ENCODE measurements around the gene SETD1B.
"Not testable (repeated sequence)": the region's sequence is repeated elsewhere in the genome, so short reads cannot be mapped to it uniquely, and the experiment has no call there.

The SETD1B gene

DNA sequence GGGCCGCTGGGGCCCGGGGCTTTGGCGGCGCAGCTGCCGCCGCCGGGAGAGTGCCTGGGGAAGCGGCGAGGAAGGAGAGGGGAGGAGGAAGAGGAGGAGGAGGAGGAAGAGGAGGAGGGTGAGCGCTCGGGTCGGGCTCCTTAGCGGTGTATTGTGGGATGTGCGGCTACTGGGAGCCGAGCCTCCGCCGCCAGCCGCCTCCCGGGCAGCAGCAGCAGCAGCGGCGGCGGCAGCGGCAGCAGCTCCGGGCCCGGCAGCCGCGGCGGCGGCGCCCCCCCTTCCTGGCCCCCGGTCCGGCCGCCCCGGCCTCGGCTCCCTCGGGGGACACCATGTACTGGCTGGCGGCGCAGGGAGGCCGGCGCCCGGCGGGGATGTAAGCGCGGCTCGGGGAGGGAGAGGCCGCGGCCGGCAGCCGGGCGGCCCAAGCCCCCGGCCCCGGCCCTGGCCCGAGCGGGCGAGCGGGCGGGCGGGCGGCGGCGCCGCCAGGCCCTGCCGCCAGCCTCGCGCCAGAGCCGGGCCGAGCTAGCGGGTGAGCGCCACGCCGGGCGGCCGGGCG lies at the start of gene SETD1B:
TSS of gene SETD1B (plus strand) at position 149 of the 556 bp plus-strand sequence. CDS start 729 bp downstream, outside the sequence.
- in situ Hi-C loops (cut with MboI; ENCODE audit: low sequenced_read_pairs), result no loop called here

DNA sequence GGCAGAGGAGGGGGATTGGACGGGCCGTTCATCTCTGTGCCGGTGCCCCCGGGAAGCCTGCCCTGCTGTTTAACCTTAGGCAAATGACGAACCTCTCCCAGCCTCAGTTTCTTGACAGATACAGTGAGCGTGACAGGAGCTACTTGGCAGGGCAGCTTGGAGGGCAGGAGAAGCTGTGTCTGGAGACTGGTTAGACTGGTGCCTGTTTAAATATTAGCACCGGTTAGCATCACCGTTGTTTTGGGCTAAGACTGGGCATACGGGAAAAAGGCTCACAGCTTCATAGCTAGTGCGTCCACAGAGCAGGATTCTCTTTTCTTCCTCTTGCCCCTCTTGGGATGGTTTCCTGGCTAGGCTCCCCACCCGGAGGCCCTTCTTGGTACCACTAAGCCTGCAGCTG lies 49.0 kb upstream of the SETD1B start:
- in situ Hi-C loops (cut with MboI; ENCODE audit: low sequenced_read_pairs), result no loop called here

DNA sequence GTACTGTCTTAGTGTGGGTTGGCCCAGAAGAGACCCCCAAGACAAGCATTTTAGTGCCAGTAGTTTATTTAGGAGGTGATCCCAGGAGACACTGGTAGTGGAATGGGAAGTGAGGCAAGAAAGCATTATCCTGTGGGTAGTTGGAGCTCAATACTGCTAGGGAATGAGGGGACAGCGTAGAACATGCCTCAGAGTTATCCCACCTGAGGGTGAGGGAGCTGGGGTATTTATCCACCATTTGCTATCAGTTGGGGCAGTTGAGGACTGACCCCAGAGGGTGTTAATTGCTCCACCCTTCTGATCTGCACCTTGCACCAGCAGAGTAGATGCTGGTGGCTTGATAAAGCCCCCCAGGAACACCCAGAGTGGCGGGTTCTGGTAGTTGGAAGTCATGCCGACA lies 48.2 kb upstream of the SETD1B start:
- in situ Hi-C loops (cut with MboI; ENCODE audit: low sequenced_read_pairs), result no loop called here

DNA sequence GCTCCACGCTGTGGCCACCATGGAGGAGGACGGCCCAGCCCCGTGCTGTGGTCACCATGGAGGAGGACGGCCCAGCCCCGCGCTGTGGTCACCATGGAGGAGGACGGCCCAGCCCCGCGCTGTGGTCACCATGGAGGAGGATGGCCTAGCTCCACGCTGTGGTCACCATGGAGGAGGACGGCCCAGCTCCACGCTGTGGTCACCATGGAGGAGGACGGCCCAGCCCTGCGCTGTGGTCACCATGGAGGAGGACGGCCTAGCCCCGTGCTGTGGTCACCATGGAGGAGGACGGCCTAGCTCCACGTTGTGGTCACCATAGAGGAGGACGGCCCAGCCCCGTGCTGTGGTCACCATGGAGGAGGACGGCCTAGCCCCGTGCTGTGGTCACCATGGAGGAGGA lies 45.3 kb upstream of the SETD1B start:
- in situ Hi-C loops (cut with MboI; ENCODE audit: low sequenced_read_pairs), result not testable (repeated sequence)

DNA sequence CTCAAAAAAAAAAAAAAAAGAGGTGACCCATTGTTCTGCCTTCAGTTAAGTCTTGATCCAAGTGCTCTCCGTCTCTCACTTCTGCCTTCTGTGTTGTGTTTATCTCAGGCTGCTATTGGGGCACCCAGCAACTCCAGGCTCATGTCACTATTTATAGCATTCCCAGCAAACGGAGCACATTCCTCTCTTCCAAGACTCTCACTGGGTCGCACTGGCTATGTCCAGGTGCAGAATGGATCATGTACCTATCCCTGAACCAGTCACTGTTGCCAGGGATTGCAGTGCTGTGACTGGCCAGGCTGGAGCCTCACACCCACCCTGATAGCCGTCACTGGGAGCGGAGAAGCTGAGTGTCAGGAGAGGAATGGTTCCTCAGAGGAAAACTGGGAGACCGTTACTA lies 41.5 kb upstream of the SETD1B start:
- in situ Hi-C loops (cut with MboI; ENCODE audit: low sequenced_read_pairs), result no loop called here

DNA sequence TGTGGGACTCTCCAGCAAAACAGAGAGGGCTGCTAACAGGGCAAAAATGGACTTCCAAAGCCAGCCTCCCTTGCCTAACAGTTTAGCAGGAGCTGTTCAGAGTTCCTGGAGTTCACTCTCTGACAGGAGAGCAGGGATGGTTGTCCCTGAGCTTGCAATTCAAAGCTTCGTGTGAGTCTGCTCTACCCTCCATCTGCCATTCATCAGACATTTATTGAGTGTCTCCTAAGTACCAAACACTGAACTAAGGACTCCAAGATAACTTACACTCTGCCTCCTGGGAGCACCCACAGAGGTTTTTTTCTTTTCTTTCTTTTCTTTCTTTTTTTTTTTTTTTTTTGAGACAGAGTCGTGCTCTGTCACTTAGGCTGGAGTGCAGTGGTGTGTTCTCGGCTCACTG lies 39.0 kb upstream of the SETD1B start:
- in situ Hi-C loops (cut with MboI; ENCODE audit: low sequenced_read_pairs), result loop anchor here (5.0 kb wide), 1 partner anchor 73 kb away; no protein-coding TSS in a partner anchor

DNA sequence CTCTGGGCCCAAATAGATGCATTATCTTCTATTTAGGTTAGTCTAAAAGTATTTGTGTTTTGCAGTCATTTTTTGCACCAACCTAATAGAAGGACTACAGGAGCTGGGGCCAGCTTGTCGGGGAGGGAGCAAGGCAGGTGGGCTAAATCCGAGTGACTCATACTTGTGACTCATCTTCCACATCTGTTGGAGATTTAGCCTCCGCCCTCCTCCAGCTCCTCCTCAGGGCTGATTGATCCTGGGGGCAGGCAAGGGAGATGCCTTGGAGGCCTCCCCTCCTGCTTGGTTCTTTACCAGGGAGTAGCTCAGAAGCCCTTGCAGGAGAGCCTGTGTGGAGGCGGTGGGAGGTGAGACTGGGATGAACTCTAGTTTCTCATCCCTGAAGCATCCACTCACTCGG lies 38.2 kb upstream of the SETD1B start:
- in situ Hi-C loops (cut with MboI; ENCODE audit: low sequenced_read_pairs), result loop anchor here (5.0 kb wide), 1 partner anchor 73 kb away; no protein-coding TSS in a partner anchor

DNA sequence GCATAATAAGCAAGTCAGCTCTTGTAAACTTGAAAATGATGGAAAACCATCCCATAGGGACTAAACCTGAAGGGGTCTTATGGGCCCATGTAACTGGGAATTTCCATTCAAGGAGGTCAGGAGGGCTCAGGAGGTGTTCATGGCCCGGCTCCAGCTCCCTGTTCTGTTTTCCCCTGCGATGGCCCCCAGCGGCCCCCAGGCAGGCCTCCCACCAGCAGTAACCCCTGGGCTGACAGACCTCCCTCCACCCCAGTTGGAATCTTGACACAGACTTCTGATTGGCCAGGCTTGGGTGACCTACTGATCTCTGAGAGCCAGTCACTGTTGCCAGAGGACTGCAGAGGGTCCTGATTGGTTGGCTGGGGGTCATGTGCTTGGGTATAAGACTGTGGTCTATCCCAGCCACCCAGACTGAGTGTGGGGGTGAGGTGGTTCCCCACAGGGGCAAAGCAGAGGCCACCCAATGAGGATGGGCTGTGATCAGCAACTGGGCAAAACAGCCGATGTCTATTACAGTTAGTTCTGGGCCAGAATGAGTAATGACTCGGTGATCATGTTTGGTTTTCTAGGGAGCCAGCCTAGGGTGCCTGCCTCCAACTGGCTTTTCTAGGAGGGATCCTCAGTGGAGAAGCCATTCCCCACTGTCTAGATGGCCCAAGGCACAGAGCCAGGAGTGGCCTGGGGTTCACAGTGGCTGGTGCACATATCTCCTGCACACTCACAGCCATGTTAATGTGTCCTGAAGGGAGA lies 37.3 kb upstream of the SETD1B start:
- in situ Hi-C loops (cut with MboI; ENCODE audit: low sequenced_read_pairs), result loop anchor here (5.0 kb wide), 1 partner anchor 74 kb away; no protein-coding TSS in a partner anchor

DNA sequence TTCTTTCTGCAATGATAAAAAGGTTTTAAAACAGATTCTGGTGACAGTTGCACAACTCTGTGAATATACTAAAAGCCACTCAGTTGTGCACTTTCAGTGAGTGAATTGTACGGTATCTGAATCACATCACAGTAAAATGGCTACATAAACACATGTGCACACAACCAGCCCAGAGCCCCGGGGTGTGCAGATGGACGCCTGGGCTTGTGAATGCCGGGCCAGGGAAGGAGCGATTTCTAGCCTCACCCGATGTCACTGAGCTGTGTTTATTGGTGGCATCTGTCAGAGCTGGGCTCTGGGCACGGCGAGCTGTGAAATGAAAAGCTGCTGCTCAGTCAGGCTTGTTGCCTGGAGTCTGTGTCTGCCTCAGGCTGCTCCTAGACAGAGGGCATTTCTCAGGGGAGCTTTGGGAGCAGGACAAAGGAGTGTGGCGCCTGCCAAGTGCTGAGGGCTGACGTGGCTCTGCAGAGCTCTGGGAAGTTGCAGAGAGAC lies 36.2 kb upstream of the SETD1B start:
- in situ Hi-C loops (cut with MboI; ENCODE audit: low sequenced_read_pairs), result loop anchor here (5.0 kb wide), 1 partner anchor 75 kb away; no protein-coding TSS in a partner anchor

DNA sequence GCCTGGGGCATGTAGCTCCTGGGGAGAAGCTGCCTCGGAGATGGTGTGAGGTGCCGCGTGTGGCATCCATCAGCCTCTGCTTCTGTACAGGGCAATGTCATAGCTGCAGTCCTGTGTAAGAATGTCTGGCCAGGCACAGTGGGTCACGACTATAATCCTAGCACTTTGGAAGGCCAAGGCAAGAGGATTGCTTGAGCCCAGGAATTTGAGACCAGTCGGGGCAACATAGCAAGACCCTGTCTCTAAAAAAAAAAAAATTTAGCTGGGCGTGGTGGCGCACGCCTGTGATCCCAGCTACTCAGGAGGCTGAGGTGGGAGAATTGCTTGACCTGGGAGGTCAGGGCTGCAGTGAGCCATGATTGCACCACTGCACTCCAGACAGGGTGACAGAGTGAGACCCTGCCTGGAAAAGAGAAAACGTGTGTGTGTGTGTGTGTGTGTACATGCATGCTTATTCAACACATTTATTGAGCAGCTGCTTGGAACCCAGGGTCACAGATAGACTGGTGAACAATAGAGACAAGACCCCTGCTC lies 34.4 kb upstream of the SETD1B start:
- in situ Hi-C loops (cut with MboI; ENCODE audit: low sequenced_read_pairs), result loop anchor here (5.0 kb wide), 1 partner anchor 77 kb away; no protein-coding TSS in a partner anchor

DNA sequence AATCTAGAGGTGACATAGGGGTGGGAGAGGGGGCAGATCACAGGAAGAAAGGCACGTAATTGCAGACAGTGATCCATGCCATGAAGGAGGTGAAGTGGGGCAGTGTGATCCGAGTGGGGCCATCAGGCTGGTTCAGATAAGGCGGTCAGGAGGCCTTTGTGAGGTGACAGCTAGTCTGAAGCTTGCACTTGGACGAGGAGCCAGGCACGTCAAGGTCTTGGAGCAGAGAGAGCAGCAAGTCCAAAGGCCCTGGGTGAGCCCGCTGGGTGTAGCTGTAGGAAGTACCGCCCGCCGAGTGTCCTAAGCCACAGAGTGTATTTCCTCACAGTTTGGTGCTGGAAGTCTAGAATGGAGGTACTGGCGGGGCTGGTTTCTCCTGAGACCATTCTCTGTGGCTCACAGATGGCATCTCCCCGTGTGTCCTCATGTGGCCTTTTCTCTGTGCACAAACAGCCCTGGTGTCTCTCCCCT lies 33.9 kb upstream of the SETD1B start:
- in situ Hi-C loops (cut with MboI; ENCODE audit: low sequenced_read_pairs), result loop anchor here (5.0 kb wide), 1 partner anchor 78 kb away; no protein-coding TSS in a partner anchor

DNA sequence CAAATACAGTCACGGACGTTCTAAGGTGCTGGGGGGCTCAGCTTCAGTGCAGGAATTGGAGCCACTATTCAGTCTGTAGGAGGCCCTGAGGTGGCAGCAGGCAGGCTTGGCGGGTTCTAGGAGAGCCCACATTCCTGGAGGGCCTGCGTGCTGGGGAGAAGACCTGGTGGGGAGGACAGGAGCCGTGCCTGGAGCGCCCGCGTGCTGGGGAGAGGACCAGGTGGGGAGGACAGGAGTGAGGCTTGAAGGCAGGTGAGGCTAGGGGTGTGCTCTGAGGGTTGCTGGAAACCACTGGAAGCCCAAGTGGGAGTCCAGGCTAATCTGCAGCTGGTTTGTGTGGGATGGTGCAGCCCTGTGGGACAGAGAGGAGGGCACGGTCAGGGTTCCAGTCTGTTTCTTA lies 33.4 kb upstream of the SETD1B start:
- in situ Hi-C loops (cut with MboI; ENCODE audit: low sequenced_read_pairs), result no loop called here

DNA sequence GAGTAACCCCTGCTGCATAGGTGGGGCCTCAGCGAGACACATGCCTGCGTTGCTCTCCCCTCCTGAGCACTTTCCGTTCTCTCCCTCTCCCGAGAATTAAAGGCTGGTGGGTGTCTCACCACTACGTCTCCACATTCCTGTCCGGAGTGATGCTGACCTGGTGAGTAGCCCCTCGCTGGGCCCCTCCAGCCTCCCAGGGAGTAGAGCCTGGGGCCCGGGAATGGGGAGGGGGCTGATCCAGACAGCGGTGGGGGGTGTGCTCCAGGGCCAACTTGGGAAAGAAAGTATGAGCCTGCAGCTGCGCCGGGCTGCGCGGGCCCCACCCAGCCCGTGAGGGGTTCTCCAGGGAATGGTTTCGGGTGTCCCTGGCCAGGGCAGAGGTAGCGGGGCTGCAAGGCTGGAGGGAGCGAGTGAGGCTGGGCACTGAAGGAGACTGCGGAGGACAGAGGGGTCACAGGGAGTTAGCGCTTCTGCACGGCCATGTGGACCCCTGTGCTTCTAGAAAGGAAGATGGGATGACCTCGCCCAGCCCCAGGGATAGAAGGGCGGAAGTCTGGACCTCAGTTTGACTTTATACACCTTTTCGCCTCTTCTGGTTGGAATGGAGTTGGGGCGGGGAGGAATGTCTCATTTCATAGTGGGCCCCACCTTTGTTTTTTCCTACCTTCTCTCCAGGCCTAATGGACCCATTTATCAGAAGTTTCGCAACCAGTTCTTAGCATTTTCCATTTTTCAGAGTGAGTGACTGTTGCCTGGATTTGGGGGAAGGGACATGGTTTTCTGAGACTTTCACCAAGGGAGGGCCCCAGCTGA lies 32.8 kb upstream of the SETD1B start:
- in situ Hi-C loops (cut with MboI; ENCODE audit: low sequenced_read_pairs), result no loop called here

DNA sequence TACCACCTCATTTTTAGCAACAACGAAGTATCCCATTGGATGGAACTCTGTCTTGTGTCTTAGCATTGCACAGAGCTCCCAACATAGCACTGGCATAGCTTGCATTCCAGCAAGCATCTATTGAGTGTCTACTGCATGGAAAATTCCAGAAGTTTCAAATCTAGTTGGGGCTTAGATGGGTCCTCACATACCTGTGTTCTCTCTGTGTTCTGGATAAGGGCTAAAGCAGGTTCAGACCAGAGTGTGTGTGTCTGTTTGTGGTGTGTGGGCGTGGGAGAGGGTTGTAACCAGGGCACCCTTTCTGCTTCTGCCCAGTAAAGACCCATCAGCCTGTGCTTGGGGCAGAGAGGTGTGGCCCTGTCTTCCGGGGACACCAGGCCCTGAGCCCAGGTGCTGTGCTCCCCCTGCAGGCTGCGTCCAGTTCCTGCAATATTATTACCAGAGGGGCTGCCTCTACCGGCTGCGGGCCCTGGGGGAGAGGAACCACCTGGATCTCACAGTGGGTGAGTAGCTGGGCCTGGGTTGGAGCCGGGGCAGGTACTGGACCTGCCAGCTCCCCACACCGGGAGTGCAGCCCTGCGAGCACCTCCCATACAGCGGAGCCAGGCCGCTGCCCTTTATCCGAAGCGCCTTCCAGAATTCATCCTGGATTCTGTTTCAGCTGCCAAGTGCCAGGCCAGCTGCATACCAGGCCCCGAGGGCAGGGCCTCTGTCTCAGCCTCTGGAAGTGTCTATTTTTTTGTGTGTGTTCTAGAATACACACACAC lies 30.6 kb upstream of the SETD1B start:
- in situ Hi-C loops (cut with MboI; ENCODE audit: low sequenced_read_pairs), result no loop called here

DNA sequence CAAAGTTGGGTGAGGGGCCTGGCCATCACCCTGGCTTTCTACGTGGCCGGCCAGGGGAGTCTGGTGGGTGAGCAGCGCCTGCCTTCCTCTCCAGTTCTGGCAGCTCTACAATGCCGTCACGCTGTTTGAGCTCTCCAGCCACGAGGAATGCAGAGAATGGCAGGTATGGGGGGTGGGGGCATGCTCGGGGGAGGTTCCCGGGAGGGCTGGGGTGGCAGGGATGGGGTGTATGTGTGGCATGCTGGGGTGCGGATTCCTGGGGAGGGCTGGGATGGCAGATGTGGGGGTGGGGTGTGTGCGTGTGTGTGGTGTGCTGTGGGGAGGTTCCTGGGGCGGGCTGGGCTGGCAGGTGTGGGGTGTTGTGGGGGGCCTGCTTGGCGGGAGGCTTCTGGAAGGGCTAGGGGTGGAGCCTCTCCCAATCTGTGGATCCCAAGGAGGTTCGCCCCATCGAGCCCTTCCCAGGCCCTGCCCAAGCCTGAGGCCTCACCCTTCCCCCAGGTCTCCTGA lies 28.8 kb upstream of the SETD1B start:
- in situ Hi-C loops (cut with MboI; ENCODE audit: low sequenced_read_pairs), result no loop called here

DNA sequence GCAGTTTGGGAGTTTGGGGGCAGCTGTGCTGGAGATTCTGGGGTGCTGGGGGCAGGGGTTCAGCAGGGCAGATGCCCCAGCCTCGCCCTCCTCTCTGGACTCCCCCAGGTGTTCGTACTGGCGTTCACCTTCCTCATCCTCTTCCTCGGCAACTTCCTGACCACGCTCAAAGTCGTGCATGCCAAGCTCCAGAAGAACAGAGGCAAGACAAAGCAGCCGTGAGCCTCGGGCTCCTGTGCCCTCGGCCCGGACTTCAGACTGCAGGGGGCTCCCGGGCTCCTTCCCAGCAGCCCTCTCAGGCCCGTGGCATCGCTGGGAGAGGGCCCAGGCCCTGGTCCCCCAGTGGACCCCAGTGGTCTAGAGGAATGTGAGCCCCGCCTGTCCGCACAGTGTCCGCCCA lies 28.3 kb upstream of the SETD1B start:
- in situ Hi-C loops (cut with MboI; ENCODE audit: low sequenced_read_pairs), result no loop called here

DNA sequence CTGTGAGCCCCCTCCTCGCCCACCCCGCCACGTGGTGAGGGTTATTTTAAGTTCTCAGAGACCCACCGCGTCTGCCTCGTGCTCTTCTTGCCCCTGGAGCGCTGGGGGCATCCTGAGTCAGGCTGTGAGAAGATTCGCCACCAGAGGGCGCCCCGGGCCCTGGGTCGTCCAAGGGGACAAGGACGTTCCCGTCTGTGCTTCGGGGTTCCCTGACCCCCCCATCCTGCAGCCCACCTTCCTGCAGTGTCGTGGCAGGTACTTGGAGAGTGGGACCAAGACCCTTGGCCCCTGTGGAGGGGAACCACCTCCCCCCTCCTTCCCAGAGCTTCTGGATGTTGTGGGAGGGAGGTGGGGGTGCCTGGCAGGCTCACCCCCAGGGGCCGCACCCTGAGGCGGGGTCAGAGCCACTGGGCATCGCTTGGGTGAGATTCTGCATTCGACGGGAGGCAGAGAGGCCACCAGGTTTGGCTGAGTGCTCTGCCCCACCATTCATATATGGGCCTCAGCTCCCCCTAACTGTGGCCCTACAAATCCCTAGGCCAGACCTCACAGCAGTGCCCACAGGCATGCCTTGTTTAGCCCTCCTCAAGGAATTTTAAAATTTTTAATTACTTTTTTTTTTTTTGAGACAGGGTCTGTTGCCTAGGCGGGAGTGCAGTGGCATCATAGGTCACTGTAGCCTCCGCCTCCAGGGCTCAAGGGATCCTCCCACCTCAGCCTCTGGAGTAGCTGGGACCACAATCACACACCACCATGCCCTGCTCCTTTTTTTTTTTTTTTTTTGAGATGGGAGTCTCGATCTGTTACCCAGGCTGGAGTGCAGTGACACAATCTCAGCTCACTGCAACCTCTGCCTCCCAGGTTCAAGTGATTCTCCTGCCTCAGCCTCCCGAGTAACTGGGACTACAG lies 27.4 kb upstream of the SETD1B start:
- in situ Hi-C loops (cut with MboI; ENCODE audit: low sequenced_read_pairs), result no loop called here

DNA sequence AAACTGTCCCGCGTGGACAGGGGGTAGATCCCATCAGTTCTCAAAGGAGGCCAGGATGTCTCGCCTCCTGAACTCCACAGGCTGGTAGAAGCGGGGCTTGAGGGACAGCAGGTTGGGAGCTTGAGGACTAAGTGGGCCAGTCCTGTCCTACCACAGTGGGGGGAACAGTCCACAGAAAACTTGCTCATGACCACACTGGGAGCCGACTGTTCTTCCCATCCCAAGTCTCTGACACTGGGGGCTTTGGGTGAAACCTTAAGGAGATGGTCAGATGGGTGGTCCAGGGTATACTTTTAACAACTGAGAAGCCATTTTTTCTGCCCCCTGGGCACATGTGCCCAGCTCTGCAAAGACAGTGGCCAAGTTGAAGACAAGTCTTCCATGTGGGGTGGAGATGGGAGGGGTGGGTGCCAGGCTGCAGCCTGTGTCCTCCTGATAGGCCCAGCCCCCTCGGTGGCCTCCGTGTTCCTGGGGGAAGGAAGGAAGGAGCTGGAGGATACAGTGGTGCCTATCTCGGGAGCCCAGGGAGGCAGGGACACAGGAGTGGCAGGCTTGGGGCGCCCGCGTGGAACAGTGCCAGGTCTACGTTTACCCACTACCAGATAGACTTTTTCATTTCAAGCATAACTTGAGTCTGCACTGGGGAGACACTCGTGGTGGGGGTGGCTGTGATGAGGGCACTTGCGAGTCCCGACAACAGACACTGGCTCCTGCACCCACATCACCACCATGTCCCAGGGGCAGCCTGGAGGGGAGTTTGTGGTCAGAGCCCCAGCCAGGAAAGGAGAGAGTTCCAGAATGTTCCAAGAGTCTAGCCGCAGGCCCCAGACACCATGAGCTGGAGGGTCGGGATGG lies 25.0 kb upstream of the SETD1B start:
- in situ Hi-C loops (cut with MboI; ENCODE audit: low sequenced_read_pairs), result no loop called here

Data from HL-60/S4 treated with retinoic acid at 250 ng/mL for 4 days and 3 days (cell line).